Muscle of back (tissue), 11 donors: ENCODE data around the gene TRAP1. TPM values are rescaled to one million over a fixed set of nuclear protein-coding genes. Genes with fewer than 3 reads are reported as not detected.

Experiments
- DNase-seq, 3 donors: peaks; one replicate each; pipeline versions ENCODE4 v3.0.0 to v3.0.0-alpha.2; 2013
- polyA plus RNA-seq, 10 donors: library from polyadenylated mRNA; unstranded; fragments of 120-200 nt; gene quantifications; one replicate each; pipeline ENCODE4 v1.2.1, GENCODE V29; 2013; ENCODE audit not compliant: insufficient read length in 10 of 10

The TRAP1 gene
- polyA plus RNA-seq, 10 donors = 75.4 to 115 (median 96.5) TPM

DNA sequence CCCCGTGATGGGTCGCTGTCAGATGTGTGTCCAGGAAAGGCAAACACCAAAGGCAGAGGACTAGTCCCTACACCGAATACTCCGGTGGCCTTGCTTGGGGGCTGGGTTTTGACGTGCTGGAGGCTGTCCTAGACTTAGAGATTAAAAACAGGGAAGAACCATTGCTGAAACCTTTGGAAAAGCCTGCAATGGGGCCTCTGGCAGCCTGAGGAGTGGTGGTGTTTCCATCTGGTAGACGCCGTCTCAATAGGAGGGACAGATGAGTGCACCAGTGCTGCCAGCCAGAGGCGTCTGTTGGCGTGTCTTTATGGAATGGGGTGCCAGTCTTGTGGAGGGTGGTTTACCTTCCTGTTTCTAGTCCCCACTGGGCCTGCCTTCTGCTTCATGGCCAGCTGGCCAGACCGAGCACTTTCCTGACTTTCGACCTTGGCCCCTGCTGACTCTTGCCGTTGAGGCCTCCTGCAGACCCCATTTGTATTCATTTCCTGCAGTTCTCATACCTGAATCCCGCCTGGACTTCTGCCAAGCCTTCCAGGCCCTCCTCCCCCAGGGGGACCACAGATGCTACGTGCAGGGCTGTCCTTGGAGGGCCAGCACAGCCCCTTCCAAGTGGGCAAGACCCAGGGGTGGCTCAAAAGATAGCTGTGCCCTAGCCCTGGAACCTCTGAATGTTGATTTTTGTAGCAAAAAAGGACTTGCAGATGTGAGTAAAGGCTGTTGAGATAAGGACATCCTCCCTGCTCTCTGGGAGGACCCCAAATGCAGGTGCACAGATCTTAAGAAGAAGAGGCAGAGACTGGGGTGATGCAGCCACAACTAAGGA is 64.7 kb downstream of the TRAP1 start:
- no peak for DNase-seq

DNA sequence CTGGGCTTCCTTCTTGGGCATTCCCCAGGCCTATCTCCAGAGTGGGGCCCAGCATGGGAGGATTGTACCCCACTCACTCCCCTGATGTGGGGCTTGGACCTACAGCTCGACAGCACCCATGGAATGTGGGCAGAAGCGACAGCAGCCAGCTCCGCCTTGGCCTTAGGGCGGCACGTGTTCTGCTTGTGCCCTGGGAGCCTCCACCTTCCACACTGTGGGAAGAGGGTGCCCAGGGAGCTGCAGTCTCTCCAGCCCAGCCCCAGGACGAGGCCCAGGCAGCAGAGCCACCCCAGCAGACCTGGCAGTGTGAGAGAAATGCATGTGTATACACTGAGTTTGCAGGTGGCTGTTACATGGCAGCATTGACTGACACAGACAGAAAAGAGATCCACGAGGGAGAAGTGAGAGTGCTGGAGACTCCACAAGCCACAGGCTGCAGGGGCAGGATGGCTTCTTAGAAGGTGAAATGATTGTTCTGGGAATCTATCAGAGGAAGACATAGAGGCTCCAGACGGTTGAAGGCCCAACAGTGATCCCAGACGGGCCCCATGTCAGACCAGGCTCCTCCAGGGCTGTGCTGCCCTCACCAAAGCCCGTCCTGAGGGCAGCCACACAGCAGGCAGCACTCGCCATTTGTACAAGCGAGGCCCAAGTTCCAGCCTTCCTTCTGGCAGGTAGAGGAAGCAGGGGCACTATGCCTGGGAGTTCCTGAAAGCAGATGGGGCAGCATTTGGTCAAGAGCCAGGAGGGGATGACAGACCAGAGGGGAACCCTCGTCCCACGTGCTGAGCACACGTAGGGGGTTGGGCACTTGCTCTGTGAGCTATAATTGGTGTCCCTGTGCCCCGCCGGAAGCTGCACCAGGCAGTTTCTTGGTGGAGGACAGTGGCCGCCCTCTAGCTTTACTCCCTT is 65.6 kb downstream of the TRAP1 start:
- DNase-seq = no peak

- no peak for DNase-seq
Measured at GRCh38 chr16:3650631-3651265, 66.6 kb downstream of the TRAP1 start.

- no peak for DNase-seq
Measured at GRCh38 chr16:3646348-3646920, 70.9 kb downstream of the TRAP1 start.

GRCh38 chr16:3645504-3646347 is 71.6 kb downstream of the TRAP1 start:
- peak in 1 of 3 donors; percentile 51 for DNase-seq

- no peak for DNase-seq
Measured at GRCh38 chr16:3645108-3645503, 72.2 kb downstream of the TRAP1 start.

DNA sequence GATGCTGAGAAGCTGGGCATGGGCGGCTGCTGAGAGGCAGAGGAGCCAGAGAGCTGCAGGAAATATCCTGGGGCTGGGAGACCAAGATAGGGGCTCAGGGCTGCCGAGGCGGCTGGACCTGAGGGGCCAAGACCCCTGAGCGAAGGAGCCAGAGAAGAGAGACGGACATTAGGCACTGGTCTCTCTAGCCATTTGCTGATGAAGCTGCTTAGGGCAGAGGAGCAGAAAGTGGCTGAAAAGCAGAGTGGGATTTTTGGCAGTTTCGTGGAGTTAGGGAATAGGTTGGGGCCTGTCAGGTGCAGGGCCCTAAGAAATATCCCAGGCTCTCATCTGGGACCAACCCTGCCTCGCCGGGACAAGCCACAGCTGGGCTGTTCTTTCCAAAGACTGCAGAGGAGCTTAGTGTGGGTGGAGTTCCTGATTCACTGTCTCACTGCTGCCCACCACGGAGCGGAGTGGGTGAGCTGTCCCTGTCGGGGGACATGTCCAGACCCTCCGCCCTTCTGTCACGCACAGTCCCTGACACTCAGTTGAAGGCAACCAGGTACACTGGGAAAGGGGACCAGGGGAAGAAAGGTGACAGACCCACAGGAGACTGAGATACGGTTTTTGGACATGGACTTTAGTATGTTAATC is 74.1 kb downstream of the TRAP1 start:
- no peak for DNase-seq

DNA sequence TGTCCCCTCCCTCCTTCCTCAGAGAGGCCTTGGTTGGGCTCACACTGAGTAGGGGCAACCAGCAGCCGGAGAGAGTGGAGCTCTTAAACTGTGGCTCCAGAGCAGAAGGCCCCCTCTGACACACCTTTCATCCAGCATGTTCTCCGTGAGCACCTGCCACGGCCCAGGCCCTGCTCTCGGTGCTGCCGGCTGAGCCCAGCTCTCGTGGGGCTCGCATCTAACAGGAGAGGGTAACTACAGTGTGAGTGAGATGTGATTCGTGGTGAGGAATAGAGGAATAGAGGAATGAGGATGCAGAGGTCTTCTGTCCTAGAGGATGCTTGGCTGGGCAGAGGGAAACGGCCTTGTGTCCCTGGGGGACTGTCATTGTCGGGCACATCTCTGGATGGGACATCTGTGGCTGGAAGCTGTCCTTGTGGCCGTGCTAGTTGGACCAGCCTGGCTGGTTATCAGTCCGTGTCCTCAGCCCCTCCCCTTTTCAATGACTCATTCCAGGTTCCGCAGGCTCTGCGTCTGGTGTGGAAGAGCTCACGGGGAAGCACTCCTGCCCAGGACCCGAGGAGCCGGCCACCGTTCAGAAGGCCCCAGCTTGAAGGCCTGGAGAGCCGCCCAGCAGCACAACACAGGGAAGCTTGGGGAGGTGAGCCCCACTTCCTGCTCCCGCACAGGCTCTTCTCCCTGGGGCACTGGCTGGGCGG is 74.8 kb downstream of the TRAP1 start:
- peak in 1 of 3 donors; percentile 35 for DNase-seq

- no peak for DNase-seq
Measured at GRCh38 chr16:3641801-3642396, 75.4 kb downstream of the TRAP1 start.

GRCh38 chr16:3640632-3641501 is 76.5 kb downstream of the TRAP1 start:
- no peak for DNase-seq

DNA sequence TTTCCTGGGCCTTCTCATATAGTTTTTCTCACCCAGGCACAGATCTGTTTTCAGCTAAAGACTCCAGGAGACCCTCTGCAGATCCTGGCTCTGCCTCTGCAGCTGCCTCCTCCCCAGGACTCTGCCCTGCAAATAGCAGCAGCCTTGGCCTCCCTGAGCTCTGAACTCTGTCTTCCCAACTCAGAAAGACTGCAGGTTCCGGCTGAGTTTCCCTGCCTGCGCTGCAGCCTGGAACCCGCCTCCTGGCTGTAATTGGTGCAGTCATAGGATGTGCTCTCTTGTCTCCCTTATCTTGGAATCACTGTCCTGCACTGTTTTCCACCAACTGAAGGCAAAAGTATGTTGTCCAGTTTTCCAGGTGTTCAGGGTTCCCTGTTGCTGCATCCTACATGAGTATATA is 77.1 kb downstream of the TRAP1 start:
- no peak for DNase-seq

DNA sequence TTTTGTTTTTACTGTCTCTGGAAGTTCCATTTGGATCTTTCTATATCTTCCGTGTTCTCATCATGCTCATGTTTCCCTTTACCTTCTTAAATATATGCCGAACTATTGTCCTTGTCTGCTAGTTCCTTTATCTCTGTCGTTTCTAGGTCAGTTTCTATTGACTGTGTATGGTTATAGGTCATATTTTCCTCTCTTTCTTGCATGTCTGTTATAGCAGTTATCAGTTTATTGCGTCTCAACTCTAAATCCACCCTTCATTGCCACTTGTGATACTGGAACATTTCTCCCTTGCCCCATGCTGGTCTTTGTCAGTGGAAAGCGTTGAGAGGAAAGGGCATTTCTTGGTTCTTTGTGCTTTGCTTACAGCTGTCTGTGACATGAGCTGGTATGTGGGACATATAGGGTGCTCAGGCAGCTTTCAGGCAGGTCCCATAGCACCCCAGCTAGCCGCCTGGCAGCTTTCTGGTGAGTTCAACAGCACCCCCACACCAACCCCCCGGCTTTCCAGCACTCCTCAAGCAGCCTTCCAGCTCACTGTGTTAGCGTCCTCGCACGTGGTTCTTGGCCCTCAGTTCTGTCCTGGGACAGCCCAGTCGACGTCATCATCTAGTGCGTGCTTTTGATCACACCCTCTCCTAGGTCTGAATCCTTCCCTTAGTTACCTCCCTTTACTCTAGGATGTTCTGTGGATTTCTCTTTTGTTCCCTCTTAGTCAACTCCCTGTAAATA is 78.2 kb downstream of the TRAP1 start:
- DNase-seq = no peak

GRCh38 chr16:3637371-3637923 is 79.9 kb downstream of the TRAP1 start:
- no peak for DNase-seq

DNA sequence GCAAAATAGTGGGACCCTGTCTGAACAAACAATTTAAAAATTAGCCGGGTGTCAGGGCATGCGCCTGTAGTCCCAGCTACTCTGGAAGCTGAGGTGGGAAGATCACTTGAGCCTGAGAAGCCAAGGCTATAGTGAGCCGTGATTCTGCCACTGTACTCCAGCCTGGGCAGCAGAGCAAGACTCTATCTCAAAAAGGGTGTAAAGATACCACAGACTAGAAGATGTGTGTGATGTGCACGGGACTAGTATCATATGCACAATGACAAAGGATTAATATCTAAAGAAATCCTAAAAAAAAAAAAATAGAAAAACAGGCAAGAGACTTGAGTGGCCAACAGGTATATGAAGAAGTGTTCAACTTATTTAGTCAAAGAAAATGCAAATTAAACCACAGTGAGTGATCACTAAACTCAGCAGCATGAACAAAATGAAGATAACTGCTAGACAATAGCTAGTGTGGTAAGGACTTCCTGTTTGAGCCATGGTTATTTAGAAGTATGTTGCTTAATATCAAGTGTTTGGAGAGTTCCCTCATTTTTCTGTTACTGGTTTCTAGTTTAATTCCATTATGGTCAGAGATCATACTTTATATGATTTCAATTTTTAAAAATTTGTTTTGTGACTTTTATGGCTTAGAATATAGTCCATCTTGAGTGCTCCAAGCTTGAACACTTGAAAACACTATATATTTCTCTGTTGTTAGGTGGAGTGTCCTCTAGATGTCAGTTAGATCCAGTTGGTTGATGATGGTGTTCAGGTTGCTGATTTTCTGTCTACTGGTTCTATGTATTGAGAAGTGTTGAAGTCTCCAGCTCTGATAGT is 91.2 kb downstream of the TRAP1 start:
- no peak for DNase-seq

- no peak for DNase-seq
Measured at GRCh38 chr16:3625331-3625730, 92.0 kb downstream of the TRAP1 start.

- DNase-seq = no peak
Measured at GRCh38 chr16:3623642-3624041, 93.7 kb downstream of the TRAP1 start.

GRCh38 chr16:3618769-3619141 is 98.6 kb downstream of the TRAP1 start:
- no peak for DNase-seq
